Activated CD4-positive, alpha-beta T cell treated with anti-CD3 and anti-CD28 coated beads, Interleukin-2, amount 10 ng/mL, durations not matched to agents 7 days and 5 days (primary cell): Measurements from ENCODE around the gene BCAS3. TPM values are rescaled to one million over a fixed set of nuclear protein-coding genes. Genes with fewer than 3 reads are reported as not detected.

Experiments
- total RNA-seq, 2 experiments: library from RNA; stranded (reverse); gene quantifications; one replicate each; pipeline ENCODE4 v1.2.3, GENCODE V29; 2021

BCAS3 gene
- total RNA-seq, 2 experiments from 2014 or later = 15.5 to 16.4 TPM

Other genes starting within 250 kb of the BCAS3 start
- 10 to 100 TPM; 25.6 to 29.4 TPM for gene APPBP2, start 151.6 kb upstream of the BCAS3 start, total RNA-seq
- 10 to 100 TPM; 19.3 to 22.4 TPM for gene PPM1D, start 77.7 kb upstream of the BCAS3 start, total RNA-seq